ENCODE results near the gene VWA8. TPM values are rescaled to one million over a fixed set of nuclear protein-coding genes. Genes with fewer than 3 reads are reported as not detected.
A peak's percentile ranks its signal among the peaks of the same experiment; 100 is the strongest.

VWA8 gene
- total RNA-seq, 2 experiments from 2014 or later: 26.3 to 27.5 TPM

DNA sequence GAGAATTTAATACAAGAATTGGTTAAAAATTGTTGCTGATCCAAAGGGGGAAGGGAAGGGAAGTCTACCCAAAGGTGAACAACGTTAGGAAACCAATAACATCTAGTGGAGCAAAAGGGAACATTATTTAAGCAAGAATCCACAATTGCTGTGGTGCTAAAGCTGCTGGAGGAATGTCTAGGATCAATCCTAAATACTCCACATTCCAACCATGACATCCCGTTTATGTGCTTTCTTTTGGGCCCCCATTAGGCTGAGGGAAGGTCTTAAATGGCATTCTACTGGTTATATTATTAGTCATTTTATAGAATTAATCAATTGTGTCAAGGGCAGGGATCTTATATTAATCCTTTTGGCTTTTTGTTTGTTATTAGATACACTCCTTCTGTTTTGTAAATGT, 39.9 kb upstream of the VWA8 start:
- CTCF ChIA-PET: no interaction called here
- Mint-ChIP-seq H3K4me3 (no peak overlapping the region), H3K27ac (no peak overlapping the region), H3K4me1 (ENCODE audit: low read depth) (peaks cover 5% of the 10 kb centered on the region), H3K36me3 (ENCODE audit: low read depth) (no peaks in the 10 kb centered on the region), H3K9me3 (no peaks in the 10 kb centered on the region), H3K27me3 (peaks cover 2% of the 10 kb centered on the region)
- TF ChIP-seq CTCF (IDR thresholded peaks at IDR 0.05): no peak
- POLR2A ChIA-PET: interaction anchor here (0.6 kb wide), 1 partner anchor 343 kb away, joined by 3 read pairs; no protein-coding TSS in a partner anchor
- intact Hi-C loops (cut with micrococcal nuclease): no loop called here
- ATAC-seq (no peak), DNase-seq (no peak)

DNA sequence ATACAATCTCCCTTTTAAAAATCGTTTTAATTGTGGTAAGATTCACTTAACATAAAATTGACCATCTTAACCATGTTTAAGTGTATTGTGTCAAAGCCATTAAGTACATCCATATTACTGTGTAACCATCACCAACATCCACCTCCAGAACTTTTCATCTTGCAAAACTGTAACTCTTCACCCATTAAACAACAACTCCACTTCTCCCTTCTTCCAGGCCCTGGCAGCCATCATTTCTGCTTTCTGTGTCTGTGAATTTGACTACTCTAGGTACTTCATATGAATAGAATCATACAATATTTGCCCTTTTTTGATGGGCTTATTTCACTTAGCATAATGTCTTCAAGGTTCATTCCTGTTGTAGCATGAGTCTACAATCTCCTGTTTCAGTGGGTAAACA, 36.5 kb upstream of the VWA8 start:
- Mint-ChIP-seq H3K36me3 (ENCODE audit: low read depth) (no peaks in the 10 kb centered on the region), H3K4me1 (ENCODE audit: low read depth) (peaks cover 8% of the 10 kb centered on the region), H3K9me3 (no peaks in the 10 kb centered on the region), H3K27ac (no peak overlapping the region), H3K27me3 (peaks cover 2% of the 10 kb centered on the region), H3K4me3 (no peak overlapping the region)
- ATAC-seq (no peak), DNase-seq (no peak)
- ChIA-PET CTCF (no interaction called here), POLR2A (no interaction called here)
- TF ChIP-seq CTCF (IDR thresholded peaks at IDR 0.05): no peak
- intact Hi-C loops (cut with micrococcal nuclease): no loop called here

DNA sequence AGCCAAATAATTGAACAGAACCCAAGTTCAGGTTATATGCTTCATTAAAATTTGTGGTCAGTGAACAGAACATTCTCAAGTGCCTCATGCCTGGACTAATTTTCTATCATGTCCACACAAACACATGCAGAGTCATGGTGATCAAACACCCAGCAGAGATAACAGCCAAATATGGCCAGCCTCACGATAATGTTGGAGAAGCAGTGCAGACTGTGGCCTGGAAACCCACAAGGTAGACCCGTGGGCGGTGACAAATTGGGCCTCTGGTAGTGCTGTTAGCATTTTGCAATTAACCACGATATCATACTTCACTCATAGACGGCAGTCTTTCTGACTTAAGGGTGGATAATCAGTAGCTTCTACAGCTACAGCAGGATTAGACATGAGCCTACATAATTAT, 35.0 kb upstream of the VWA8 start:
- Mint-ChIP-seq H3K4me3 (no peak overlapping the region), H3K4me1 (ENCODE audit: low read depth) (peaks cover 8% of the 10 kb centered on the region), H3K27ac (no peak overlapping the region), H3K9me3 (no peaks in the 10 kb centered on the region), H3K27me3 (no peaks in the 10 kb centered on the region), H3K36me3 (ENCODE audit: low read depth) (no peaks in the 10 kb centered on the region)
- intact Hi-C loops (cut with micrococcal nuclease): no loop called here
- ChIA-PET CTCF (no interaction called here), POLR2A (no interaction called here)
- TF ChIP-seq CTCF (IDR thresholded peaks at IDR 0.05): no peak
- ATAC-seq: peak; percentile 69
- peak; percentile 69 for DNase-seq

DNA sequence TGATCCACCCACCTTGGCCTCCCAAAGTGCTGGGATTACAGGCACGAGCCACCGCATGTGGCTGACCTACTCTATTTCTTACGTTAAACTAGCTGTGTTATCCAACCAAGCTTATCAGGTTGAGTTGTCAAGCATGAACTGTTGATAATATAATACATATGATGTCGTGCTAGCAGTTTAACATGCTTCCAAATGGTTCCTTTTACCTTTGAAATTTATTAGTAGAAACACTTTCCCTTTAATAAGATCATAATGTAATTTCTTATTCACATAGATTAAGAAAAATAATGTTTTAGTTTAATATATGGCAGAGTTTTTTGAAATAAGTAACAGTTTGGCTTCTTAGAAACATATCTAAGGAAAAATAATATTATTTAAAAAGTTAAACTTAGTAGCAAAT, 34.4 kb upstream of the VWA8 start:
- no peaks in the 10 kb centered on the region for H3K36me3 Mint-ChIP-seq (ENCODE audit: low read depth)
- CTCF ChIA-PET: no interaction called here
- DNase-seq (no peak), ATAC-seq (no peak)
- intact Hi-C loops (cut with micrococcal nuclease): no loop called here
- no peak overlapping the region for H3K4me3 Mint-ChIP-seq
- H3K27me3 Mint-ChIP-seq: no peaks in the 10 kb centered on the region
- no peaks in the 10 kb centered on the region for H3K9me3 Mint-ChIP-seq
- TF ChIP-seq CTCF (IDR thresholded peaks at IDR 0.05): no peak
- POLR2A ChIA-PET: no interaction called here
- H3K27ac Mint-ChIP-seq: no peak overlapping the region
- H3K4me1 Mint-ChIP-seq (ENCODE audit: low read depth): peaks cover 8% of the 10 kb centered on the region

GRCh38 chr13:41994696-41995095, 33.8 kb upstream of the VWA8 start:
- DNase-seq (no peak), ATAC-seq (no peak)
- Mint-ChIP-seq H3K27ac (no peak overlapping the region), H3K4me3 (no peak overlapping the region), H3K36me3 (ENCODE audit: low read depth) (no peaks in the 10 kb centered on the region), H3K27me3 (no peaks in the 10 kb centered on the region), H3K9me3 (no peaks in the 10 kb centered on the region), H3K4me1 (ENCODE audit: low read depth) (peaks cover 8% of the 10 kb centered on the region)
- ChIA-PET CTCF (interaction anchor here (1.6 kb wide), 1 partner anchor 15 kb away, joined by 5 read pairs; no protein-coding TSS in a partner anchor), POLR2A (no interaction called here)
- intact Hi-C loops (cut with micrococcal nuclease): no loop called here
- no peak for TF ChIP-seq CTCF (IDR thresholded peaks at IDR 0.05)

Data from activated CD8-positive, alpha-beta T cell treated with anti-CD3 and anti-CD28 coated beads for 36 hours (primary cell).